ENCODE results near the gene HYAL2.
A peak's percentile ranks its signal among the peaks of the same experiment; 100 is the strongest.

Gene HYAL2

GRCh38 chr3:50350213-50350526 is 27.6 kb upstream of the HYAL2 start:
- DNase-seq (ENCODE audit: low read depth) = no peak

GRCh38 chr3:50347187-50347813 is 24.8 kb upstream of the HYAL2 start:
- DNase-seq (ENCODE audit: low read depth) = no peak

GRCh38 chr3:50345586-50346234 is 23.2 kb upstream of the HYAL2 start, which contains the start of gene ZMYND10:
TSS of gene ZMYND10 (minus strand) at chr3:50345732. CDS start at chr3:50345579, 153 bp downstream.
- DNase-seq (ENCODE audit: low read depth) = no peak

GRCh38 chr3:50345008-50345407 is 22.5 kb upstream of the HYAL2 start:
- DNase-seq (ENCODE audit: low read depth) = no peak

GRCh38 chr3:50342813-50343633 is 20.5 kb upstream of the HYAL2 start:
- no peak for DNase-seq (ENCODE audit: low read depth)

- DNase-seq (ENCODE audit: low read depth) = no peak
These were observed 19.6 kb upstream of the HYAL2 start for GRCh38 chr3:50341996-50342650.

- no peak for DNase-seq (ENCODE audit: low read depth)
These were observed 19.0 kb upstream of the HYAL2 start for GRCh38 chr3:50341537-50341936.

- no peak for DNase-seq (ENCODE audit: low read depth)
These were observed 18.1 kb upstream of the HYAL2 start, which contains the start of gene RASSF1 for GRCh38 chr3:50340448-50341329. TSS of gene RASSF1 (minus strand) at chr3:50340836. CDS start at chr3:50340805, 31 bp downstream.

GRCh38 chr3:50340147-50340447 is 17.6 kb upstream of the HYAL2 start:
- no peak for DNase-seq (ENCODE audit: low read depth)

- DNase-seq (ENCODE audit: low read depth) = no peak
These were observed 17.1 kb upstream of the HYAL2 start for GRCh38 chr3:50339485-50340146.

GRCh38 chr3:50338965-50339364 is 16.4 kb upstream of the HYAL2 start:
- DNase-seq (ENCODE audit: low read depth) = no peak

GRCh38 chr3:50337175-50337861 is 14.8 kb upstream of the HYAL2 start:
- peak; percentile 99 for DNase-seq (ENCODE audit: low read depth)

- no peak for DNase-seq (ENCODE audit: low read depth)
These were observed 14.1 kb upstream of the HYAL2 start for GRCh38 chr3:50336452-50337174.

GRCh38 chr3:50334339-50335075 is 12.0 kb upstream of the HYAL2 start:
- DNase-seq (ENCODE audit: low read depth) = no peak

- peak; percentile 69 for DNase-seq (ENCODE audit: low read depth)
These were observed 11.3 kb upstream of the HYAL2 start for GRCh38 chr3:50333744-50334328.

GRCh38 chr3:50331364-50331907 is 8.9 kb upstream of the HYAL2 start:
- DNase-seq (ENCODE audit: low read depth) = no peak

- no peak for DNase-seq (ENCODE audit: low read depth)
These were observed 7.8 kb upstream of the HYAL2 start for GRCh38 chr3:50330330-50330729.

GRCh38 chr3:50327943-50328691 is 5.6 kb upstream of the HYAL2 start, which contains the start of gene TUSC2:
TSS of gene TUSC2 (minus strand) at chr3:50328223. CDS start at chr3:50328099, 124 bp downstream.
- peak; percentile 94 for DNase-seq (ENCODE audit: low read depth)

All from stromal cell of bone marrow (primary cell).